ENCODE data around the gene ZNF701. TPM values are rescaled to one million over a fixed set of nuclear protein-coding genes. Genes with fewer than 3 reads are reported as not detected.
A peak's percentile ranks its signal among the peaks of the same experiment; 100 is the strongest.
"Not testable (repeated sequence)": the region's sequence is repeated elsewhere in the genome, so short reads cannot be mapped to it uniquely, and the experiment has no call there.

Gene ZNF701
- polyA plus RNA-seq, 1 experiment: 8.2 TPM

DNA sequence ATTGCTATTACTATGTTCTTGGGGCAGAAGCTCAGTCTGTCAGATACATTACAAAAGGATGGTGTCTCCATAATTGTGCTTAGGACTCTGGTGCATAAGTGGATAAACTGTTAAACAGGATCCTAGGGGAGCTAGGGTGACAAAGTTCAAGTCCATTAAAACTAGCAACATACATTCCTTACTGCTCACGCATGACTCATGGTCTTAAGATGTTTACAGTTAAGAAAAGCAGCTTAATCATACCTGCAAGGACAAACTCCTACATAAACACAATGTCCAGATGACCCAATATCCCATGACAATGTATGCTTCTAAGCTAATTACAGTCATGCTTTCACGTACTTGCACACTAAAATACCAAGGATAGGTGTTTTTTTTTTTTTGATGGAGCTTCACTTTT is 3.5 kb upstream of the ZNF701 start:
- CTCF ChIA-PET: no interaction called here
- TF ChIP-seq, protein P1, sequence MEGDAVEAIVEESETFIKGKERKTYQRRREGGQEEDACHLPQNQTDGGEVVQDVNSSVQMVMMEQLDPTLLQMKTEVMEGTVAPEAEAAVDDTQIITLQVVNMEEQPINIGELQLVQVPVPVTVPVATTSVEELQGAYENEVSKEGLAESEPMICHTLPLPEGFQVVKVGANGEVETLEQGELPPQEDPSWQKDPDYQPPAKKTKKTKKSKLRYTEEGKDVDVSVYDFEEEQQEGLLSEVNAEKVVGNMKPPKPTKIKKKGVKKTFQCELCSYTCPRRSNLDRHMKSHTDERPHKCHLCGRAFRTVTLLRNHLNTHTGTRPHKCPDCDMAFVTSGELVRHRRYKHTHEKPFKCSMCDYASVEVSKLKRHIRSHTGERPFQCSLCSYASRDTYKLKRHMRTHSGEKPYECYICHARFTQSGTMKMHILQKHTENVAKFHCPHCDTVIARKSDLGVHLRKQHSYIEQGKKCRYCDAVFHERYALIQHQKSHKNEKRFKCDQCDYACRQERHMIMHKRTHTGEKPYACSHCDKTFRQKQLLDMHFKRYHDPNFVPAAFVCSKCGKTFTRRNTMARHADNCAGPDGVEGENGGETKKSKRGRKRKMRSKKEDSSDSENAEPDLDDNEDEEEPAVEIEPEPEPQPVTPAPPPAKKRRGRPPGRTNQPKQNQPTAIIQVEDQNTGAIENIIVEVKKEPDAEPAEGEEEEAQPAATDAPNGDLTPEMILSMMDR (IDR thresholded peaks at IDR 0.05; ENCODE audit: low read depth, low read length): no peak
- peak; percentile 4 for DNase-seq (ENCODE audit: low read depth, low spot score)

GRCh38 chr19:52567921-52568320 is 2.2 kb upstream of the ZNF701 start:
- no peak overlapping the region for H3K27ac ChIP-seq (ENCODE audit: low read depth, low read length)
- no peak overlapping the region for H3K4me3 ChIP-seq (ENCODE audit: low read depth, low read length)
- ChIA-PET CTCF (interaction anchor here (0.6 kb wide), 1 partner anchor 105 kb away, joined by 3 read pairs; no protein-coding TSS in a partner anchor), POLR2A (no interaction called here)
- TF ChIP-seq, protein P1 (IDR thresholded peaks at IDR 0.05; ENCODE audit: low read depth, low read length): no peak
- H3K9me3 ChIP-seq (ENCODE audit: control insufficient read depth, insufficient read depth, low read length): peaks cover 43% of the 10 kb centered on the region
- DNase-seq (ENCODE audit: low read depth, low spot score): no peak
- no peaks in the 10 kb centered on the region for H3K27me3 ChIP-seq (ENCODE audit: control insufficient read depth, insufficient read depth, low read length)

More for the DNA sequence above, 3.5 kb upstream of the ZNF701 start:
- Histone ChIP-seq H3K4me3 (ENCODE audit: low read depth, low read length) (no peak overlapping the region), H3K27ac (ENCODE audit: low read depth, low read length) (no peak overlapping the region), H3K27me3 (ENCODE audit: control insufficient read depth, insufficient read depth, low read length) (no peaks in the 10 kb centered on the region), H3K9me3 (ENCODE audit: control insufficient read depth, insufficient read depth, low read length) (peaks cover 53% of the 10 kb centered on the region)
- POLR2A ChIA-PET: no interaction called here

DNA sequence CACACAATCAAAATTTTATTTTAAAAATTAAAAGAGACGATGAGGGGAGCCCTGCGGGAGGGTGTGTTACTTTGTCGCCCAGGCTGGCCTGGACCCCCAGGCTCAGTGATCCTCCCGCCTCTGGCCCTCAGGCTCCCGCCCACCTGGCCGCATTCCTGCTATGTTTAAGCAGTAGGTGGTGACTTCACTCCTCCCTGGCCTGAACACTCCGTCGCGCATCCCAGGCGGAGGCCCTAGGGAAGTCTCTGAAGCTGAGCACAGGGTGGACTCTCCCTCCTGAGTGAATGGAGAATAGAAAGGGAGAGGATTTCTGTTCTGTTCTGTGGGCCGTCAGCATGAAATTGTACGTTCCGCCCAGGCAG is 468 bp upstream of the ZNF701 start:
- Histone ChIP-seq H3K9me3 (ENCODE audit: control insufficient read depth, insufficient read depth, low read length) (peaks cover 34% of the 10 kb centered on the region), H3K4me3 (ENCODE audit: low read depth, low read length) (peak overlapping the region; percentile 98), H3K27ac (ENCODE audit: low read depth, low read length) (peak overlapping the region; percentile 65)
- CTCF ChIA-PET; DNase-seq (ENCODE audit: low read depth, low spot score); POLR2A ChIA-PET; H3K27me3 ChIP-seq (ENCODE audit: control insufficient read depth, insufficient read depth, low read length): not testable (repeated sequence)

DNA sequence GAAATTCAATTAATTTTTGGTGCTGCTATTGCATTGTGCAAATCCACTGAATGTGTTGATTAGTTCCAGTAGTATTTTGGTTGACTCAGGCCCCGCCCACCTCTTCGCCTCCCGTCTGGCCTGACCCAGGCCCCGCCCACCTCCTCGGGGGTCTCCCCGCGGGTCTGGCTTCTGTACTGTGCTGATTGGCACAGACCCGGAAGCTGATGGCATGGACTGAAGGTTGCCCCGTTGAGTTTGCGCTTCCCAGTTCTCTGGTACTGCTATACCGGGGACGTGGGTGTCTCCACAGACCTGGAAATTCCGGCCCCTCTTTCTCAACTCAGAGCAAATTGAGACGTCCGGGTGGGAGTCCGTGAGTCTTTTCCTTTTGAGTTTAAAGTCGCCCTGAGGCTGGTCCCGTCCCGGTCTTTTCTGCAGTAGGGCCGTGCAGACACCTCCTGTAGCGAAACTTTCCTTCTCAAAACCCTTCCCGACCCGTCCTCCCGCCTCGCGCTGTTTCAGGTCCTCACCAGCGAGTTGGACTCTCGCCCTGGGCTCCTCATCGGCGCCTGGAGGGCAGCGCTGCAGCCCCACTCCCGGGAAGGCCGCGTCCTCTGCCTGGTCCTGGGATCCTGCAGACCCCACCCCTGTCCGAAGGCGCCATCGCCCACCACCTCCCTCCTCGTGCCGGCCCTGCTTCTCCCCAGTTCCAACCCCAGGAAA is 14.8 kb downstream of the ZNF701 start:
- POLR2A ChIA-PET: no interaction called here
- CTCF ChIA-PET: no interaction called here

DNA sequence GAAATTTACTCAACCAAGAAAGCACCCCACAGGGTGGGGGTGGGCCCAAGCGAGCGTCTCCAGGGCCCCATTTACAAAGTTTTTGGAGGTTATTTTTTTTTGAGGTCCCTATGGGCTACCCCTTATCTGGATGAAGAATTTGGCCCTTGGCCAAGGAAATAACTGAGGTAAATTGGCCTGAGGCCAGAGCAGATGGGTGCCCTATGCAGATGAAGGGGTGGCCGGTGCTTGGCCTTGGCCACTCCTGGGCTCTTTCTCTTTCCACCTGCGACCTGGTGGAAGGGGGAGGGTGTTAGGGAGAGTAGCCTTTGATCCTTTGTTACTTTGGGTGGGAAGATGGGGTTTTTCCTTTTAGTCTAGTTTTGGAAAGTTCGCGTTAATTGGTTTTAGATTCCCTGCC is 15.5 kb downstream of the ZNF701 start:
- TF ChIP-seq, protein P1 (IDR thresholded peaks at IDR 0.05; ENCODE audit: low read depth, low read length): no peak
- Histone ChIP-seq H3K4me3 (ENCODE audit: low read depth, low read length) (no peak overlapping the region), H3K27me3 (ENCODE audit: control insufficient read depth, insufficient read depth, low read length) (no peaks in the 10 kb centered on the region), H3K9me3 (ENCODE audit: control insufficient read depth, insufficient read depth, low read length) (peaks cover 29% of the 10 kb centered on the region), H3K27ac (ENCODE audit: low read depth, low read length) (no peak overlapping the region)
- POLR2A ChIA-PET: no interaction called here
- no peak for DNase-seq (ENCODE audit: low read depth, low spot score)
- CTCF ChIA-PET: no interaction called here

More for the DNA sequence above, 14.8 kb downstream of the ZNF701 start:
- H3K27ac ChIP-seq (ENCODE audit: low read depth, low read length): no peak overlapping the region
- H3K4me3 ChIP-seq (ENCODE audit: low read depth, low read length): no peak overlapping the region
- TF ChIP-seq, protein P1 (IDR thresholded peaks at IDR 0.05; ENCODE audit: low read depth, low read length): no peak
- no peaks in the 10 kb centered on the region for H3K27me3 ChIP-seq (ENCODE audit: control insufficient read depth, insufficient read depth, low read length)
- H3K9me3 ChIP-seq (ENCODE audit: control insufficient read depth, insufficient read depth, low read length): peaks cover 29% of the 10 kb centered on the region
- DNase-seq (ENCODE audit: low read depth, low spot score): no peak
